ENCODE results near the gene ELANE. TPM values are rescaled to one million over a fixed set of nuclear protein-coding genes. Genes with fewer than 3 reads are reported as not detected.
"Not testable (repeated sequence)": the region's sequence is repeated elsewhere in the genome, so short reads cannot be mapped to it uniquely, and the experiment has no call there.

The ELANE gene
- total RNA-seq, 4 donors from 2014 or later, result 0.72 to 7.7 (median 1.0) TPM; not detected in 1

DNA sequence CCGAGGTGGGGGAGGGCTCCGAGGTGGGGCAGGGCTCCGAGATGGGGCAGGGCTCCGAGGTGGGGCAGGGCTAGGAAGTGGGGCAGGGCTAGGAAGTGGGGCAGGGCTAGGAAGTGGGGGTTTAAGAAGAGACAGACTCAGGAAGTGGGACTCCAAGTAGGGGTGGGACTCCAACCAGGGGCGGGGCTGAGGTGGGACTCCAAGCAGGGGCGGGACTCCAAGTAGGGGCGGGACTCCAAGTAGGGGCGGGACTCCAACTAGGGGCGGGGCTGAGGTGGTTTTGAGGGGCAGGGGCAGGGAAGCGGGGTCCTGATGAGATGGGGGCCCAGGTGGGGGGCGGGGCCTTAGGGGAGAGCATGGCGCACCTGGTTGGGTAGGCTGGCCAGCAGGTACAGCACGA lies 21.0 kb downstream of the ELANE start:
- no peak for ATAC-seq (ENCODE audit: low FRiP score)
- TF ChIP-seq, protein P1, sequence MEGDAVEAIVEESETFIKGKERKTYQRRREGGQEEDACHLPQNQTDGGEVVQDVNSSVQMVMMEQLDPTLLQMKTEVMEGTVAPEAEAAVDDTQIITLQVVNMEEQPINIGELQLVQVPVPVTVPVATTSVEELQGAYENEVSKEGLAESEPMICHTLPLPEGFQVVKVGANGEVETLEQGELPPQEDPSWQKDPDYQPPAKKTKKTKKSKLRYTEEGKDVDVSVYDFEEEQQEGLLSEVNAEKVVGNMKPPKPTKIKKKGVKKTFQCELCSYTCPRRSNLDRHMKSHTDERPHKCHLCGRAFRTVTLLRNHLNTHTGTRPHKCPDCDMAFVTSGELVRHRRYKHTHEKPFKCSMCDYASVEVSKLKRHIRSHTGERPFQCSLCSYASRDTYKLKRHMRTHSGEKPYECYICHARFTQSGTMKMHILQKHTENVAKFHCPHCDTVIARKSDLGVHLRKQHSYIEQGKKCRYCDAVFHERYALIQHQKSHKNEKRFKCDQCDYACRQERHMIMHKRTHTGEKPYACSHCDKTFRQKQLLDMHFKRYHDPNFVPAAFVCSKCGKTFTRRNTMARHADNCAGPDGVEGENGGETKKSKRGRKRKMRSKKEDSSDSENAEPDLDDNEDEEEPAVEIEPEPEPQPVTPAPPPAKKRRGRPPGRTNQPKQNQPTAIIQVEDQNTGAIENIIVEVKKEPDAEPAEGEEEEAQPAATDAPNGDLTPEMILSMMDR (IDR thresholded peaks at IDR 0.05), result no peak
- no peak for DNase-seq (ENCODE audit: low spot score)

DNA sequence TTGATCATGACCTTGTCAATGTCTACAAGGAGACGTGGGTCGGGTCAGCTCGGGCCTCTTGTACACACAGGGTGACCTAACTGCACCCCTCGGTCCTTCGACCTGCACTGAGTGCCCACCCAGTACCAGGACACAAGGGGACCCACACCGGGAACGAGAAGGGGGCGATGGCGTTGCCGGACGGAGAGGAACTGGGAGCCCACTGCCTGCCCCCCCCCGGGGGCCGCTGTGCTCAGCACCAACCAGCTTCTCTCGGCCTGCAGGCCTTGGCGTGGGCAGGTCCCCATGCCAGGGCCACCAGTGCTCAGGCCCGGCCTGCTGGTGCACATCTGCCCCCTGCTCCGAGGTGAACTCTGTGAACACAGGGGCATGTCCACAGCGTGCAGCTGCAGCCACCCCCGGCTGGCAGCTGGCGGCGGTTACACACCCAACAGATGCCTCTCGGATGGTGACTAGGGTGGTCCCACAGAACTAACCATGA lies 21.5 kb downstream of the ELANE start:
- TF ChIP-seq, protein P1 (IDR thresholded peaks at IDR 0.05), result no peak
- DNase-seq (ENCODE audit: low spot score), result no peak
- no peak for ATAC-seq (ENCODE audit: low FRiP score)

DNA sequence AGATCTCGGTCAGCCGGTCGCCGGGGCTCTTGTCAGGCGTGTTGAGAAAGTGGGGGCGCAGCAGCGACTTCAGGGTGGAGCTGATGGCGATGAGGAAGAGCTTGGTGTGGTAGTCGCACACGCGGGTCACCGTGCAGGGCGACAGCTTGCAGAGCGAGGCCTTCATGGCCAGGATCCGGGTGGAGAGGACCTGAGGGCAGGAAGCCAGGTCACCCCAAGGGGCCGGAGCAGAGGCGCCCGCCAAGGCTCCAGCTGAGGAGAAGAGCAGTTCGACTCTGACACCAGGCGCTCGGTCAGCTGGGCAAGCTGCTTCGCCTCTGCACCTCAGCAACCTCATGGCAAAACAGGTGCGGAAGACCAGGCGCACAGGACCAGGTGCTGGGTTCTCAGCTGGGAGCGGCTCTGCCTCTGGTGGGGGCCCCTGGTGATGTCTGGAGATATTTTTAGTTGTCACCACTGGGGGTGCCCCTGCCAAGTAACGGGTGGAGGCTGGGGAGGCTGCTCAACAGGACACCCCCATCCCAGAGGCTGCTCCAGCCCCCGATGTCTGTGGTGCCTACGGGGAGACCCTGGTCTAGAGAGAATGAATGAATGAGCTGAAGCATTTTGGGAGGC lies 23.3 kb downstream of the ELANE start:
- TF ChIP-seq, protein P1 (IDR thresholded peaks at IDR 0.05), result no peak
- ATAC-seq (ENCODE audit: low FRiP score) (no peak), DNase-seq (ENCODE audit: low spot score) (no peak)

DNA sequence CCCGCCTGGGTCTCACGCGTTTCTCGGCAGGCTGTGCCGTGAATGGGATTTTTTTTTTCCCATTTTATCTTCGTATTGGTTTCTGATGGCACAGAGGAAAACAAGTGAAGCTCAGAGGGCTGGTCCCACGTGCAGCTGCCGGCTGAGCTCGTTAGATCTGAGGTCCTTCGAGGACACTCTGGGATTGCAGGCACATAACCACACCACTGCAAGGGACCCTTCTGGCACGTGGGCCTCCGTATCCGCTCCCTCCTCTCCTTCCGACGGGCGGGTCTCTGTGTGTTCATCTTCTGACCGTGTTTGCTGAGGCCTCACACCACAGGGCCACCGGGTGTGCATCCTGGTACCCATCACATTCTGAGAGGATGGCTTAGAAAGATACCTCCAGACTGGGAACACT lies 24.0 kb downstream of the ELANE start:
- ATAC-seq (ENCODE audit: low FRiP score) (no peak), DNase-seq (ENCODE audit: low spot score) (no peak)
- TF ChIP-seq, protein P1 (IDR thresholded peaks at IDR 0.05), result no peak

DNA sequence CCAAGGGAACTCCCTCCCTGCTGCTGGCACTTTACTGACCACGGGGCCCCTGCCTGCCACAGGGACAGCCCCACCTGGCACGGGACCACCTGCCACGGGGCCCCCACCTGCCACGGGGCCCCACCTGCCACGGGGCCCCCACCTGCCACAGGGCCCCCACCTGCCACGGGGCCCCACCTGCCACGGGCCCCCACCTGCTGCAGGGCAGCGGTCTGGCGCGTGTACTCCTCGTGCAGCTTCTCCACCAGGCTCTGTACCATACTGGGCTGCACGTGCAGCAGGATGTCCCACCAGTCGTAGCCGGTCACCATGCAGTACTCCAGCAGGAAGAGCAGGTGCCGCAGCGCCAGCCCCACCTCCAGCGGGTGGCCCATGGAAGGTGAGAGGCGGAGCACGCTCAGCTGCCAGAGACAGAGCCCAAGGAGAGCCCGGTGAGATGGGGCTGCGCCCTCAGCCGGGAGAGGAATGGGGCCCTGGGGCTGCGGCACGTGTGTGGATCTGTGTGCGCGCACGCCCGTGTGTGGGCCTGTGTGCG lies 24.7 kb downstream of the ELANE start:
- TF ChIP-seq, protein P1 (IDR thresholded peaks at IDR 0.05), result no peak
- ATAC-seq (ENCODE audit: low FRiP score), result no peak
- DNase-seq (ENCODE audit: low spot score), result no peak

DNA sequence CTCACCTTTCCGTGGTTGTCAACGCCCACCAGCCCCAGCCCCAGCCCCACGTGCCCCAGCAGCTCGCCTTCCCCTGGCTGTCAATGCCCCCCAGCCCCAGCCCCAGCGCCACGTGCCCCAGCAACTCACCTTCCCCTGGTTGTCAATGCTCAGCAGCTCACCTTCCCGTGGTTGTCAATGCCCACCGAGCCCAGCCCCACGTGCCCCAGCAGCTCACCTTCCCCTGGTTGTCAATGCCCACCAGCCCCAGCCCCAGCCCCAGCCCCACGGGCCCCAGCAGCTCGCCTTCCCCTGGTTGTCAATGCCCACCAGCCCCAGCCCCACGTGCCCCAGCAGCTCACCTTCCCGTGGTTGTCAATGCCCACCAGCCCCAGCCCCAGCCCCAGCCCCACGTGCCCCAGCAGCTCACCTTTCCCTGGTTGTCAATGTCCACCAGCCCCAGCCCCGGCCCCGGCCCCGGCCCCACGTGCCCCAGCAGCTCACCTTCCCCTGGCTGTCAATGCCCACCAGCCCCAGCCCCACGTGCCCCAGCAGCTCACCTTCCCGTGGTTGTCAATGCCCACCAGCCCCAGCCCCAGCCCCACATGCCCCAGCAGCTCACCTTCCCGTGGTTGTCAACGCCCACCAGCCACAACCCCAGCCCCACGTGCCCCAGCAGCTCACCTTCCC lies 26.0 kb downstream of the ELANE start:
- DNase-seq (ENCODE audit: low spot score); ATAC-seq (ENCODE audit: low FRiP score): not testable (repeated sequence)

DNA sequence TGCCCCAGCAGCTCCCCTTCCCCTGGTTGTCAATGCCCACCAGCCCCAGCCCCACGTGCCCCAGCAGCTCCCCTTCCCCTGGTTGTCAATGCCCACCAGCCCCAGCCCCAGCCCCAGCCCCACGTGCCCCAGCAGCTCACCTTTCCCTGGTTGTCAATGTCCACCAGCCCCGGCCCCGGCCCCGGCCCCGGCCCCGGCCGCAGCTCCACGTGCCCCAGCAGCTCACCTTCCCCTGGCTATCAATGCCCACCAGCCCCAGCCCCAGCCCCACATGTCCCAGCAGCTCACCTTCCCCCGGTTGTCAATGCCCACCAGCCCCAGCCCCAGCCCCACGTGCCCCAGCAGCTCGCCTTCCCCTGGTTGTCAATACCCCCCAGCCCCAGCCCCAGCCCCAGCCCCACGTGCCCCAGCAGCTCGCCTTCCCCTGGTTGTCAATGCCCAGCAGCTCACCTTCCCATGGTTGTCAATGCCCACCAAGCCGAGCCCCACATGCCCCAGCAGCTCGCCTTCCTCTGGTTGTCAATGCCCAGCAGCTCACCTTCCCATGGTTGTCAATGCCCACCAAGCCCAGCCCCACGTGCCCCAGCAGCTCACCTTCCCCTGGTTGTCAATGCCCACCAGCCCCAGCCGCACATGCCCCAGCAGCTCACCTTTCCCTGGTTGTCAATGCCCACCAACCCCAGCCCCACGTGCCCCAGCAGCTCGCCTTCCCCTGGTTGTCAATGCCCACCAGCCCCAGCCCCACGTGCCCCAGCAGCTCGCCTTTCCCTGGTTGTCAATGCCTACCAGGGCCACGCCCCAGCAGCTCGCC lies 26.9 kb downstream of the ELANE start:
- not testable (repeated sequence) for ATAC-seq (ENCODE audit: low FRiP score); DNase-seq (ENCODE audit: low spot score)
